CD4-positive, alpha-beta T cell (primary cell): Measurements from ENCODE around the gene MYL5. TPM values are rescaled to one million over a fixed set of nuclear protein-coding genes. Genes with fewer than 3 reads are reported as not detected.
"Not testable (repeated sequence)": the region's sequence is repeated elsewhere in the genome, so short reads cannot be mapped to it uniquely, and the experiment has no call there.

Source experiments
- ATAC-seq: fragments of 200-7000 bp; cut with Tn5 transposase; one replicate; pipeline ENCODE4 v1.10.0; 2022; ENCODE audit warnings: mild to moderate bottlenecking; ENCODE audit not compliant: poor library complexity
- CTCF ChIA-PET: fragments of 350-600 bp; sonication (Branson Sonifier 250); formaldehyde crosslinking; loops from one replicate; lab custom pipeline; 2021; ENCODE audit warnings: antibody characterized with exemption, inconsistent platforms; lab: Charles Lee
- POLR2A ChIA-PET: fragments of 350-600 bp; sonication (Branson Sonifier 250); formaldehyde crosslinking; loops from one replicate; lab custom pipeline; 2021; ENCODE audit warnings: antibody characterized with exemption, inconsistent platforms; lab: Charles Lee
- DNase-seq, 14 experiments: peaks; one replicate each; pipeline ENCODE4 v3.0.0-alpha.2; 2013 to 2020; ENCODE audit warnings: mixed read lengths in 2 of 14
- H3K27ac ChIP-seq, 2 donors: one replicate each; pipeline versions ENCODE4 v1.5.1 to v1.7.0; 2013; ENCODE audit warnings: low read length in 2 of 2, low read depth in 1 of 2, mild to moderate bottlenecking in 1 of 2
- H3K27me3 ChIP-seq, 2 experiments: 1 replicate in 1 of 2; 2 replicates in 1 of 2; pipeline versions ENCODE4 v1.6.1 to v1.7.0; 2013; ENCODE audit warnings: low read length in 2 of 2, control low read depth in 1 of 2, mild to moderate bottlenecking in 1 of 2, moderate library complexity in 1 of 2; ENCODE audit not compliant: insufficient read depth in 2 of 2, control insufficient read depth in 1 of 2
- H3K36me3 ChIP-seq: one replicate; pipeline ENCODE4 v1.6.1; 2013; ENCODE audit warnings: low read length, control low read depth; ENCODE audit not compliant: insufficient read depth
- H3K4me1 ChIP-seq: one replicate; pipeline ENCODE4 v1.6.1; 2013; ENCODE audit warnings: low read length, control low read depth; ENCODE audit not compliant: insufficient read depth
- H3K4me3 ChIP-seq: one replicate; pipeline ENCODE4 v1.5.1; 2013; ENCODE audit warnings: mild to moderate bottlenecking, low read length, moderate library complexity
- H3K9me3 ChIP-seq, 2 experiments: 1 replicate in 1 of 2; 2 replicates in 1 of 2; pipeline versions ENCODE4 v1.6.1 to v1.7.0; 2013; ENCODE audit warnings: low read length in 2 of 2, mild to moderate bottlenecking in 2 of 2, control low read depth in 1 of 2, moderate library complexity in 1 of 2; ENCODE audit not compliant: control insufficient read depth in 1 of 2, insufficient read depth in 1 of 2
- H3K27ac Mint-ChIP-seq: one replicate; pipeline ENCODE4 v1.8.0; 2020; ENCODE audit warnings: mixed read lengths
- H3K27me3 Mint-ChIP-seq: one replicate; pipeline ENCODE4 v1.8.0; 2021; ENCODE audit warnings: mixed read lengths
- H3K36me3 Mint-ChIP-seq: one replicate; pipeline ENCODE4 v1.8.0; 2021; ENCODE audit warnings: low read depth, mixed read lengths
- H3K4me1 Mint-ChIP-seq: one replicate; pipeline ENCODE4 v1.8.0; 2021; ENCODE audit warnings: low read depth, mixed read lengths
- H3K4me3 Mint-ChIP-seq: one replicate; pipeline ENCODE4 v1.8.0; 2020; ENCODE audit warnings: mild to moderate bottlenecking, mixed read lengths
- H3K9me3 Mint-ChIP-seq: one replicate; pipeline ENCODE4 v1.8.0; 2020; ENCODE audit warnings: mixed read lengths
- CTCF ChIP-seq: fragments of 200-600 bp; IDR thresholded peaks from one replicate; pipeline ENCODE4 v1.8.0; 2022; ENCODE audit warnings: antibody characterized with exemption, mild to moderate bottlenecking
- intact Hi-C, 2 experiments: fragments of 100-400 bp; cut with DNase I in 1 of 2; cut with micrococcal nuclease in 1 of 2; formaldehyde crosslinking; loops; one replicate each; pipeline versions ENCODE4 v1.15.1 to v1.9.0; 2023 to 2025; cut with DNase I, micrococcal nuclease
- total RNA-seq, 174 experiments: library from RNA in 2 of 174; stranded (reverse) in 2 of 174; gene quantifications; one replicate each; pipeline ENCODE4 v1.2.3 and lab custom pipeline; 2021 to 2026

Gene MYL5
- total RNA-seq, 2 experiments from 2014 or later: 25.3 to 29.2 TPM

- no peak for TF ChIP-seq CTCF
- Mint-ChIP-seq H3K9me3 (no peaks in the 10 kb centered on the region), H3K4me3 (no peak overlapping the region), H3K36me3 (peaks cover 19% of the 10 kb centered on the region), H3K27ac (no peak overlapping the region), H3K27me3 (no peaks in the 10 kb centered on the region), H3K4me1 (peaks cover 10% of the 10 kb centered on the region)
- intact Hi-C loops: no loop called here
- no peaks in the 10 kb centered on the region for H3K9me3 ChIP-seq
- peaks cover 22% of the 10 kb centered on the region for H3K4me1 ChIP-seq
- POLR2A ChIA-PET: no interaction called here
- ATAC-seq: no peak
- H3K27me3 ChIP-seq: no peaks in the 10 kb centered on the region
- peaks cover 15% of the 10 kb centered on the region for H3K36me3 ChIP-seq
- CTCF ChIA-PET: interaction anchor here (1.4 kb wide), 1 partner anchor 7 kb away, joined by 5 read pairs; the partner anchor contains the start of genes ATP5ME and MYL5
- no peak overlapping the region for H3K27ac ChIP-seq
- no peak for DNase-seq
- H3K4me3 ChIP-seq: no peak overlapping the region
Measured at GRCh38 chr4:666822-667544, 7.4 kb upstream of the MYL5 start.

- no peak for DNase-seq
- no peak for TF ChIP-seq CTCF
- Mint-ChIP-seq H3K27me3 (no peaks in the 10 kb centered on the region), H3K4me3 (no peak overlapping the region), H3K9me3 (no peaks in the 10 kb centered on the region), H3K4me1 (peaks cover 10% of the 10 kb centered on the region), H3K27ac (no peak overlapping the region), H3K36me3 (peaks cover 24% of the 10 kb centered on the region)
- ChIA-PET CTCF (no interaction called here), POLR2A (no interaction called here)
- Histone ChIP-seq H3K36me3 (peaks cover 21% of the 10 kb centered on the region), H3K4me3 (no peak overlapping the region), H3K9me3 (no peaks in the 10 kb centered on the region), H3K27me3 (no peaks in the 10 kb centered on the region), H3K4me1 (peaks cover 22% of the 10 kb centered on the region), H3K27ac (no peak overlapping the region)
- no peak for ATAC-seq
- intact Hi-C loops: no loop called here
Measured at GRCh38 chr4:667545-667925, 6.8 kb upstream of the MYL5 start.

GRCh38 chr4:668219-668618 lies 6.1 kb upstream of the MYL5 start:
- H3K4me1 Mint-ChIP-seq, DNase-seq, H3K27me3 ChIP-seq, H3K27ac ChIP-seq, ATAC-seq, intact Hi-C loops, H3K9me3 Mint-ChIP-seq, H3K27ac Mint-ChIP-seq, H3K27me3 Mint-ChIP-seq, POLR2A ChIA-PET, CTCF ChIA-PET, H3K4me3 ChIP-seq, H3K4me3 Mint-ChIP-seq, H3K9me3 ChIP-seq: not testable (repeated sequence)
- peaks cover 20% of the 10 kb centered on the region for H3K4me1 ChIP-seq
- H3K36me3 Mint-ChIP-seq: peaks cover 27% of the 10 kb centered on the region
- peaks cover 22% of the 10 kb centered on the region for H3K36me3 ChIP-seq

GRCh38 chr4:669806-670559 lies 4.4 kb upstream of the MYL5 start:
- peaks cover 17% of the 10 kb centered on the region for H3K4me1 ChIP-seq
- H3K9me3 ChIP-seq, H3K9me3 Mint-ChIP-seq, H3K27ac Mint-ChIP-seq, H3K27ac ChIP-seq, H3K4me1 Mint-ChIP-seq, CTCF ChIA-PET, POLR2A ChIA-PET, ATAC-seq, H3K27me3 Mint-ChIP-seq, DNase-seq, H3K27me3 ChIP-seq, H3K4me3 ChIP-seq: not testable (repeated sequence)
- Mint-ChIP-seq H3K4me3 (peak overlapping the region; percentile 38), H3K36me3 (peaks cover 34% of the 10 kb centered on the region)
- peaks cover 22% of the 10 kb centered on the region for H3K36me3 ChIP-seq
- intact Hi-C loops: loop anchor here (5.0 to 10.0 kb wide), 5 partner anchors 168 to 1335 kb away; partner anchors contain the start of genes GAK (in 1 of the 2), IDUA (in 1 of the 2), NELFA (in 1 of the 2) and TMEM175 (in 1 of the 2)
